NCI-H1417 (cell line): ENCODE results near the gene ENTHD1.

ENCODE experiments used
- DNase-seq, 3 experiments: peaks; one replicate each; lab custom pipeline; 2025; lab: John Stamatoyannopoulos, UW

Gene ENTHD1

GRCh38 chr22:39731481-39731880 lies 162.1 kb downstream of the ENTHD1 start:
- DNase-seq = no peak

GRCh38 chr22:39729141-39729934 lies 164.2 kb downstream of the ENTHD1 start:
- no peak for DNase-seq

GRCh38 chr22:39728236-39728860 lies 165.2 kb downstream of the ENTHD1 start:
- no peak for DNase-seq

GRCh38 chr22:39727541-39727940 lies 166.0 kb downstream of the ENTHD1 start:
- no peak for DNase-seq

- DNase-seq = peak; percentile 1 to 74 (median 57)
These were observed 168.1 kb downstream of the ENTHD1 start for GRCh38 chr22:39725351-39726035.

GRCh38 chr22:39724857-39725256 lies 168.7 kb downstream of the ENTHD1 start:
- no peak for DNase-seq

GRCh38 chr22:39724390-39724789 lies 169.2 kb downstream of the ENTHD1 start:
- no peak for DNase-seq

- DNase-seq = no peak
These were observed 169.6 kb downstream of the ENTHD1 start for GRCh38 chr22:39723899-39724351.

- no peak for DNase-seq
These were observed 170.1 kb downstream of the ENTHD1 start for GRCh38 chr22:39723463-39723862.

- DNase-seq = no peak
These were observed 171.1 kb downstream of the ENTHD1 start for GRCh38 chr22:39722501-39722900.

- no peak for DNase-seq
These were observed 171.6 kb downstream of the ENTHD1 start for GRCh38 chr22:39722032-39722325.

- no peak for DNase-seq
These were observed 172.1 kb downstream of the ENTHD1 start for GRCh38 chr22:39721206-39722031.

- no peak for DNase-seq
These were observed 173.8 kb downstream of the ENTHD1 start for GRCh38 chr22:39719559-39720450.

- DNase-seq = no peak
These were observed 174.6 kb downstream of the ENTHD1 start for GRCh38 chr22:39718921-39719475.

GRCh38 chr22:39718206-39718605 lies 175.4 kb downstream of the ENTHD1 start:
- no peak for DNase-seq

GRCh38 chr22:39717099-39717498 lies 176.5 kb downstream of the ENTHD1 start:
- no peak for DNase-seq

- no peak for DNase-seq
These were observed 177.0 kb downstream of the ENTHD1 start for GRCh38 chr22:39716534-39716933.

GRCh38 chr22:39715778-39716495 lies 177.6 kb downstream of the ENTHD1 start:
- DNase-seq = no peak

- DNase-seq = no peak
These were observed 179.2 kb downstream of the ENTHD1 start for GRCh38 chr22:39714321-39714720.

- DNase-seq = no peak
These were observed 179.7 kb downstream of the ENTHD1 start for GRCh38 chr22:39713799-39714290.
